Osteocyte (in vitro differentiated cells): ENCODE data around the gene TCTA. TPM values are rescaled to one million over a fixed set of nuclear protein-coding genes. Genes with fewer than 3 reads are reported as not detected.
"Not testable (repeated sequence)": the region's sequence is repeated elsewhere in the genome, so short reads cannot be mapped to it uniquely, and the experiment has no call there.

Experiments
- DNase-seq: peaks from one replicate; pipeline ENCODE4 v3.0.0; 2021; ENCODE audit warnings: mixed read lengths; ENCODE audit not compliant: unreplicated experiment; ENCODE audit errors: extremely low spot score
- H3K27ac Mint-ChIP-seq: one replicate; pipeline ENCODE4 v1.8.0; 2021; ENCODE audit warnings: mild to moderate bottlenecking, mixed read lengths; ENCODE audit not compliant: unreplicated experiment
- H3K27me3 Mint-ChIP-seq: one replicate; pipeline ENCODE4 v1.8.0; 2021; ENCODE audit warnings: mixed read lengths; ENCODE audit not compliant: unreplicated experiment
- H3K36me3 Mint-ChIP-seq: one replicate; pipeline ENCODE4 v1.8.0; 2021; ENCODE audit warnings: mixed read lengths; ENCODE audit not compliant: unreplicated experiment
- H3K4me1 Mint-ChIP-seq: one replicate; pipeline ENCODE4 v1.8.0; 2021; ENCODE audit warnings: mixed read lengths; ENCODE audit not compliant: unreplicated experiment
- H3K4me3 Mint-ChIP-seq: one replicate; pipeline ENCODE4 v1.8.0; 2021; ENCODE audit warnings: mild to moderate bottlenecking, moderate library complexity, mixed read lengths; ENCODE audit not compliant: unreplicated experiment
- H3K9me3 Mint-ChIP-seq: one replicate; pipeline ENCODE4 v1.8.0; 2021; ENCODE audit warnings: mixed read lengths; ENCODE audit not compliant: unreplicated experiment
- CTCF ChIP-seq: fragments of 200-600 bp; sonication (generic); IDR thresholded peaks from 2 replicates; pipeline ENCODE4 v1.5.0; 2021; ENCODE audit warnings: antibody characterized with exemption, mild to moderate bottlenecking, moderate library complexity
- total RNA-seq: library from RNA; stranded (reverse); gene quantifications from 2 replicates; pipeline ENCODE4 v1.2.1, GENCODE V29; 2021

The TCTA gene
- total RNA-seq, 1 donor from 2014 or later, result 34.7 TPM

DNA sequence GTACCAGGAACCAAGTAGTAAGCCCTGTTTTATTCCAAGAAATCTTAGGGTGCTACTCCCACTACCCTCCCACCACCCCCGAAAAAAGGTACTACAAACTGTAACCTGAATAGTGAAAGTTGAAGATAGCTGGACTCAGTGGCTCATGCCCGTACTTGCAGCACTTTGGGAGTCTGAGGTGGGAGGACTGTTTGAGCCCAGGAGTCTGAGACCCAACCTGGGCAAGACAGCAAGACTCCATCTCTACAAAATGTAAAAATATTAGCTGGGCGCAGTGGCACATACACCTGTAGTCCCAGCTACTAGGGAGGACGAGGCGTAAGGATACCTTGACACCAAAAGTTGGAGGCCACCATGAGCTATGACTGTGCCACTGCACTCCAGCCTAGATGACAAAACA is 8.3 kb upstream of the TCTA start:
- DNase-seq, result no peak
- Mint-ChIP-seq H3K9me3 (no peaks in the 10 kb centered on the region), H3K36me3 (peaks cover 9% of the 10 kb centered on the region), H3K27ac (no peak overlapping the region), H3K4me1 (peaks cover 51% of the 10 kb centered on the region), H3K4me3 (no peak overlapping the region), H3K27me3 (no peaks in the 10 kb centered on the region)
- TF ChIP-seq CTCF, result no peak

DNA sequence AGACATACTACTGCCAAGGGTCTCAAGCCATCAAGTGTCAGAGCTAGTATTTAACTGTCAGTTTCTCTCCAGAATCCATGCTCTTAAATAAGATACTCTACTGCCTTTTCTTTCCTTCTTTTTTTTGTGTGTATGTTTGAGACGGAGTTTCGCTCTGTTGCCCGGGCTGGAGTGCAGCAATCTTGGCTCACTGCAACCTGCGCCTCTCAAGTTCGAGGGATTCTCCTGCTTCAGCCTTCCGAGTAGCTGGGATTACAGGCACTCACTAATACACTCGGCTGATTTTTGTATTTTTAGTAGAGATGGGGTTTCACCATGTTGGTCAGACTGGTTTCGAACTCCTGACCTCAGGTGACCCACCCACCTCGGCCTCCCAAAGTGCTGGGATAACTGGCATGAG is 6.7 kb upstream of the TCTA start:
- not testable (repeated sequence) for H3K36me3 Mint-ChIP-seq, DNase-seq, H3K9me3 Mint-ChIP-seq, H3K27me3 Mint-ChIP-seq, H3K4me3 Mint-ChIP-seq
- H3K4me1 Mint-ChIP-seq, result peaks cover 59% of the 10 kb centered on the region
- H3K27ac Mint-ChIP-seq, result peak overlapping the region; percentile 79

DNA sequence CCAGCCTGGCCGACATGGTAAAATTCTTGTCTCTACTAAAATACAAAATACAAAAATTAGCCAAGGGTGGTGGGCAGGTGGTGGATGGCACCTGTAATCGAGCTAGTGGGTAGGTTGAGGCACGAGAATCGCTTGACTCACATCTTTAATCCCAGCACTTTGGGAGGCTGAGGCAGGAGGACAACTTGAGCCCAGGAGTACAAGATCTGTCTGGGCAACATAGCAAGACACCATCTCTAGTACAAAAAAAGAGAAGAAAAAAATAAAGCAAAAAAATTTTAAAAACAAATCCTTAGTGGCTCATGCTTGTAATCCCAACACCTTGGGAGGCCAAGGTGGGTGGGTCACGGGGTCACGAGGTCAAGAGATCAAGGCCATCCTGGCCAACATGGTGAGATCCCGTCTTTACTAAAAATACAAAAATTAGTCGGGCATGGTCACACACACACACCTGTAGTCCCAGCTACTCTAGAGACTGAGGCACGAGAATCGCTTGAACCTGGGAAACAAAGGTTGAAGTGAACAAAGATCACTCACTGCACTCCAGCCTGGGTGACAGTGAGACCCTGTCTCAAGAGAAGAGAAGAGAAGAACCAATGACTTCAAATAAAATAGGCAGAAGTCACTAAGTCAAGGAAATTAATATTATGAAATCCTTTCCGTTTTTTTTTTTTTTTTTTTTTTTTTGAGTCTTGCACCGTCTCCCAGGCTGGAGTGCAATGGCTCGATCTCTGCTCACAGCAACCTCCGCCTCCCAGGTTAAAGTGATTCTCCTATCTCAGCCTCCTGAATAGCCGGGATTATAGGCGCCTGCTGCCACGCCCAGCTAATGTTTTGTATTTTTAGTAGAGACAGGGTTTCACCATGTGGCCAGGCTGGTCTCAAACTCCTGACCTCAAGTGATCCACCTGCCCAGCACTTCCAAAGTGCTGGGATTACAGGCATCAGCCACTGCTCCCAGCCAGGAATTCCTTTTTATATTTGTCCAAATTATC is 5.4 kb upstream of the TCTA start:
- peaks cover 58% of the 10 kb centered on the region for H3K4me1 Mint-ChIP-seq
- H3K9me3 Mint-ChIP-seq, result no peaks in the 10 kb centered on the region
- peaks cover 6% of the 10 kb centered on the region for H3K36me3 Mint-ChIP-seq
- H3K27ac Mint-ChIP-seq, result peak overlapping the region; percentile 79
- TF ChIP-seq CTCF, result no peak
- H3K4me3 Mint-ChIP-seq, result peak overlapping the region; percentile 33
- H3K27me3 Mint-ChIP-seq, result no peaks in the 10 kb centered on the region
- no peak for DNase-seq

DNA sequence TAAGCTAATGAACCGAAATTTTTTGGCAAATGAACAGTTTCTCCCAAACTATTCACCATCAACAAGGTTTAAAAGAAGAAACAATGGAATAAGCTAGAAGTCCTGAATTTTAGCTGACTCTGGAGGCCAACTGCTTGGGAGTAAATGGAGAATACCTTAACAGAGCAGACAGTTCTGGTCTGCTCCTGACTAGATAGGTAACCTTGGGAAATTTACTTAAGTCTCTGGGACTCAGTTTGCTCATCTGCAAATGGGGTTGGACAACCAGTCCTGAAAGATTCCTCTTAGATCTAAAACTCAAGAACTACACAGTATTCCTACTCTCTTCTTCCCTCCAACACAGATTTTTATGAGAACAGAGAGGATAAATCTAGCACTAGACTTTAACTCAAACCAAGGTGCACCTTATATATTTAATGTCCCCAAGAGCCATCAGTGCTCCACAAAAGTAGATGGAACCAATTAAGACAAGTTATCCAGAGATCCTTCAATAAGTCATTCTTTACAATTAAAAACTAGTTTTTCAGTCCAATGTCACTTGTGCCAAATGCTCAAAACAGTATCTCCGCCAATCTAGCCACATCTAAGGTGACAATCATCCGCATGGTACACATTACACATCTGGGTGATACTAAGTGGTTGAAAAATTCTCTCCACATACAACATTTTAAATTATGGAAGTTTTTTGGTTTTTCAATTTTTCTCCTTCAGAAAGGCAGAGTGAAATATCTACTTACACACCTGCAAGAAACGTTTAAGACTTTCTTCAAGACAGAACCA is 2.0 kb upstream of the TCTA start:
- Mint-ChIP-seq H3K27ac (peak overlapping the region; percentile 94), H3K36me3 (peaks cover 7% of the 10 kb centered on the region), H3K4me1 (peaks cover 60% of the 10 kb centered on the region), H3K9me3 (no peaks in the 10 kb centered on the region), H3K4me3 (peak overlapping the region; percentile 89), H3K27me3 (no peaks in the 10 kb centered on the region)
- no peak for DNase-seq
- no peak for TF ChIP-seq CTCF

- DNase-seq, result no peak
- H3K27ac Mint-ChIP-seq, result peak overlapping the region; percentile 94
- TF ChIP-seq CTCF, result no peak
- H3K4me3 Mint-ChIP-seq, result peak overlapping the region; percentile 89
- peaks cover 55% of the 10 kb centered on the region for H3K4me1 Mint-ChIP-seq
- H3K27me3 Mint-ChIP-seq, result no peaks in the 10 kb centered on the region
- H3K9me3 Mint-ChIP-seq, result no peaks in the 10 kb centered on the region
- H3K36me3 Mint-ChIP-seq, result peaks cover 7% of the 10 kb centered on the region
These were observed 1.2 kb upstream of the TCTA start for GRCh38 chr3:49410846-49411534.
